GM19043 (cell line): Measurements from ENCODE around the gene RIPOR3.

Experiments used
- ATAC-seq: cut with Tn5 transposase; IDR thresholded peaks from one replicate; pipeline ENCODE4 v1.9.1; 2021; ENCODE audit warnings: low read depth; ENCODE audit not compliant: unreplicated experiment

The RIPOR3 gene

GRCh38 chr20:50536333-50536732 is 155.0 kb downstream of the RIPOR3 start:
- no peak for ATAC-seq
